GM19438 (cell line): Measurements from ENCODE around the gene CCDC80.
"Not testable (repeated sequence)": the region's sequence is repeated elsewhere in the genome, so short reads cannot be mapped to it uniquely, and the experiment has no call there.

Experiments used
- ATAC-seq: cut with Tn5 transposase; IDR thresholded peaks from one replicate; pipeline ENCODE4 v1.9.1; 2021; ENCODE audit warnings: low read depth; ENCODE audit not compliant: unreplicated experiment

The CCDC80 gene

DNA sequence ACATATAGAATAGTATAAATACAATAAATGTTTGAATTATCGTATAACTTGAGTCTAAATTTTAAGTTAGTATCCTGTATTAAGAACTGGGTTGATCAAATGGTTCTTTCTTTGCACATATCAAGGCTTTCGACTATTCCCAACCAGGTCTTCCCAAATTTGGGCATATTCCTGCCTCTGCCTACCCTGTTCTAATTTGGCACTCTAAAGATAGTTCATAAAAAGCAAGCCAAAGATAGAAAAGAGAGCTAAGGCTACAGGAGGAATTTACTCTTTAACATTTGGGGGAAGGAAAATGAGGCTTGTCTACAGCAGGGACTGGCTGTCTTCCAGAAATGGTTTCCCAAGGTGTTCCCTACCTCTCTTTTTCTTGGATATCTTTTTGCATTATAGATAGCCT lies 43.0 kb downstream of the CCDC80 start:
- ATAC-seq = no peak

DNA sequence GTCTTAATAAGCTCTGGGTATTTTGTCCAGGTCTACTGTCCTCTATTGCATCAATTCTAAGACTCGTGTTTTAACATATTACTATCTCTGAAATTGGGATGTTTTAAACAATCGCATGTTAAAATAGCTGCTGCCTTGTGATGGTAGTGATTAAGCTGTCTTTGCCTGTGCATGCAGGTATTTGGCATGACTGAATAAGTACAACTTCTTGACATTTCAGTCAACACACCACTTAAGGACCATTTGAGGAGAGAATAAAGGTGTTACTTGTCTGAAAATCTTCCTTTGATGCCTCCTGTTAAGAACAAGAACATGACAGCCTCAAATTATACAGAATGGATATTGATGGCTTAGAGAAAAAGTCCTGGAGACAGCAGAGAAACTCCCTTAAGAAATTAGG lies 46.1 kb downstream of the CCDC80 start:
- ATAC-seq = no peak

- no peak for ATAC-seq
Measured at GRCh38 chr3:112593258-112593657, 47.7 kb downstream of the CCDC80 start.

- ATAC-seq = no peak
Measured at GRCh38 chr3:112587336-112587735, 53.6 kb downstream of the CCDC80 start.

- no peak for ATAC-seq
Measured at GRCh38 chr3:112585782-112586181, 55.2 kb downstream of the CCDC80 start.

DNA sequence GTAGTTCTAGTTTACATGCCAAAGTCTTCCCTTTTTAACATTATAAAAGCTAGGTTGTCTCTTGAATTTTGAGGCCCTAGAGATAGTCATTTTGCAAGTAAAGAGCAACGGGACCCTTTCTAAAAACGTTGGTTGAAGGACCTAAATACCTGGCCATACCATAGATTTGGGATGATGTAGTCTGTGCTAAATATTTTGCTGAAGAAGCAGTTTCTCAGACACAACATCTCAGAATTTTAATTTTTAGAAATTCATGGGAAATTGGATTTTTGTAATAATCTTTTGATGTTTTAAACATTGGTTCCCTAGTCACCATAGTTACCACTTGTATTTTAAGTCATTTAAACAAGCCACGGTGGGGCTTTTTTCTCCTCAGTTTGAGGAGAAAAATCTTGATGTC lies 57.8 kb downstream of the CCDC80 start:
- ATAC-seq = no peak

DNA sequence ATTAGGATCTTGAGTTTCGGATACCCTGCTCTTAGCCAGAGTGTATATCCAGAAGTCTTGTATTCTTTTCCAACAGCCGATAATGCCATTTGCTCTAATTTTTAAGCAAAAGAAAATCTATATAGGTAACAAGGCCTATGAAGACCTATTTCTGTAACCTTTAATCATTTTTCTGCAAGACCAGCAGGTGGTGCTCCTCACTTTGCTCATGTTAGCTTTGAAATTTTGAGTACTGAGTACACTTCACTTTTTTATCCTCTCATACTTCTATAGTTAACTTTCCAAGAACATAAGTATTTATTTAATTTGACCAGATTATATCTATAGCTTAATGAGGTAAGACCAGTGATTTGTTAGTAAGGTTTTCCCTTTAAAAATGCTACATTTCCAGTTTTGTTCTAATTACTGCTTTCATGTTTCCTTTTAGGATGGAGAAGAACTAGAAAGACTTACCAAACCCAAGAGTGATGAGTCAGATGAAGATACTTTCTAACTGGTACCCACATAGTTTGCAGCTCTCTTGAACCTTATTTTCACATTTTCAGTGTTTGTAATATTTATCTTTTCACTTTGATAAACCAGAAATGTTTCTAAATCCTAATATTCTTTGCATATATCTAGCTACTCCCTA lies 58.6 kb downstream of the CCDC80 start:
- ATAC-seq = no peak

DNA sequence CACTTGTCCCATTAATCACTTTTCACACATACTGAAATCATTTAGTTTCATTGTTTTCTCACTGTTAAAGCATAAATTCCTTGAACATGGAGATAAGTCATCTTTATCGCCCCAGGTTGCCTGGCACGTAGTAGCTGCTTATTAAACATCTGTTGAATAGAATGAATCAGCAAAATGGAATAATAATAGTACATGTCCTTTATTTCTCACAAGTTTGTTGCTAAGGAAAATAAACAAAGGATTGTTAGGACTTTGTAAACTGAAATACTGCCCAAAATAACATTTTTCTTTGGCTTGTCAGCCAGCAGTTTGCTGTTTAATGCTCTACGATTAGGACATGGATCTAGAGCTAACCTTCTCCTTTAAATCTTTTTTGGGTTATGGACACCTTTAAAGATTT lies 61.2 kb downstream of the CCDC80 start:
- no peak for ATAC-seq

DNA sequence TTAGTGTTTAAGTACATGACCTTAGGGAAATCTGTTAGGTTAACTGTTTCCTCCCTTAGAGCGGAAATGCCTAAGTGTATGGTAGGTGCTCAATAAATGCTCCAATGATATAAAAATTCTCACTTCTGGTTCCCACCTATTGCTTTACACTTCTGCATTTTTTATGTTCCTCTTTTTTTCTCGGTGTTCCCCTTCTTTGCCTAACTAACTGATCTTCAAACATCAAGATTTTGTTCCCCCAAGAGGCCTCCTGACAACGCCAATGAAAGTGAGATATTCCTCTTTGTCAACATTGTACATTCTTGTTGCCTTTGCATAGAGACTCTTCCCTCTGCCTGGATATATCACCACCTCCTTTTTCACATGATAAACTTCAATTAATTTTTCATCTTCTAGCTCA lies 61.7 kb downstream of the CCDC80 start:
- ATAC-seq = no peak

DNA sequence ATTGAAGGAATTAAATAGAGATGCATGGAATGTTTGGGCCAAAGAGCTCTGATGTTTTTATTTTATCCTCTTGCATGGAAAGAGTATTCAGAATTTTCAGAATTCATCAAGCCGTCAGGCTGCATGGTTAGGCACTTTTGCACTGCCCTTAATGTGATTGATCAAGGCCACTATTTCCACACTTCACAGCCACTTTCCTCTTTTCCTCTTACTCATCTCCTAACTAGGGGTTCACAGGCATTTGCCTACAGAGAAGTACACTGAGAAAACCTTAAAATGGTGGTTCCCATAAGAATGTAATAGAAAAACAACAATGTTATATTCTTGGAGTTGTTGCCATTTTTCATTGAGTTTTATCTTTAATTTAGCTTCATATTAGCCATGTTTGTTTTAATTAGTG lies 68.2 kb downstream of the CCDC80 start:
- ATAC-seq = no peak

DNA sequence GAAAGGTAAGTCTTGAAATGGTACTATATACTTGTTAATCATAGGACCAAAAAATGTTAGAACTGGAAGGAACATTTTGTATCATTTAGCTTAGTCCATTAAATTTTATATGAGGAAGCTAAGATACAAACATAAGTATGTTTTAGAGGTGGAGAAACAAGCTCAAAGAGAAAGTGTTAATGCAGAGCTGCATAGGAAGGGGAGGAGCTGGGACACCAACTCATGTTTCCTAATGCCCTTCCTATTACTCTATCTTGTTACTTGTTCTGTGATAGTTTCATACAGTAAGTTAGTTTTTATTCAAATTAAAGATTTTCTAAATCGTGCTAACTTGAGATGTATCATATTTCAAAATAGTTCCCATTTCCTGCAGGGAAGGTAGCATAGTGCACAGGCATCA lies 71.7 kb downstream of the CCDC80 start:
- no peak for ATAC-seq

DNA sequence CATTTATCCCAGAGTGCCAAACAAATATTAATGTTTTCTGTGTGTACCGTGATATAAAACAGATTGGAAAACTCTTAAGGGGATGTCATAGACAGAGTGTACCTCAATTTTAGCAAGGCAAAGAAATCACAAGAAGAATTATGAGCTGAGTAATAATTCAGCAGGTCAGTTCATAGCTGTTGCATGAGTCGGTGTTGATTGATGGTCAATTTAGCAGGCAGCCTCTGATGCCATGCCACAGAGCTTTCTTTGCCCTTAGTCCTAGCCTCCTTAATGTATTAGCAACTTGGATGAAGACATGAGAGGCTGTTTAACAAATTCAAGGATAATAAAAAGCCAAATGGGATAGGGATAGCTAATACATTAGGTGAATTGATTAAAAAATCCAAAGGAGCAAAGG lies 72.3 kb downstream of the CCDC80 start:
- no peak for ATAC-seq

GRCh38 chr3:112564940-112565305 lies 76.0 kb downstream of the CCDC80 start:
- ATAC-seq = no peak

- not testable (repeated sequence) for ATAC-seq
Measured at GRCh38 chr3:112564247-112564939, 76.5 kb downstream of the CCDC80 start.

- peak; percentile 75 for ATAC-seq
Measured at GRCh38 chr3:112561734-112562529, 79.0 kb downstream of the CCDC80 start, which contains the start of the genes ATG3 and SLC35A5. Gene ATG3 (minus strand): TSS chr3:112561962. CDS start chr3:112561528, 434 bp downstream. Gene SLC35A5 (plus strand): TSS chr3:112562045. CDS start chr3:112563404, 1,359 bp downstream.

- peak; percentile 47 for ATAC-seq
Measured at GRCh38 chr3:112561484-112561733, 79.5 kb downstream of the CCDC80 start.

DNA sequence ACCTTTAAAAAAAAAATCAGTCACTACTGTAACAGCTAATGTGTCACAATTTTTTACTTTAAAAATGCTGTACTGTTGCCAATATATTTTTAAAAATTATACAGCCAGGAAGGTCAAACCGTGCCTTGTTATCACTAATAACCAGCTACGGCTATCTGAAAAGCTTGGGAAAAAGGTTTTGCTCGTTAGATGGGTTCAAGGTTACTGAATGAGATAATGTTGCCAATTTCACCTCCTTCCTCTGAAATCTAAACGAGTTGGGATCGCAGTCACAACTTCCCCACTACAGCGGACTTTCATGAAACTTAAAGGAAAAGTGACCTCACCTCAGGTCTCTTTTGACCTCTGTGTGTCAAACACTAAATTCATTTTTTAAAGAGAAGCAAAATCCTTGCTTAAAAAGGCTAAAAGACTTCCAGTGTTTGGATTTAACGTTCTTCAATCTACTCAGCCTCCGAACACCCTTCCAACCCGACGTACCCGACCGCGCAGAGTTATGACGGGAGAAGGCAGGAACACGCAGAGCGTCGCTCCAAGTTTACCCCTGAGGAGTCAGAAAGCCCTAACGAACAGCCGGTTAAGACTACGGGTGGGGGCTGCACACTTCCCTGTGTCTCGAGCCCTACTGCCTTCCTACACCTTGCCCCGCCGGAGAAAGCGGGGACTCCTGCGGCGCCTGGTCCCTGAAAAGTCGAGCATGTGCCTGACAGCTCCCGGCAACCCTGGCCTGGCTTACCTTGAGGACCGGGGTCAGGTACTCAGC lies 80.0 kb downstream of the CCDC80 start:
- peak; percentile 20 for ATAC-seq

GRCh38 chr3:112560307-112560706 lies 80.6 kb downstream of the CCDC80 start:
- ATAC-seq = no peak

DNA sequence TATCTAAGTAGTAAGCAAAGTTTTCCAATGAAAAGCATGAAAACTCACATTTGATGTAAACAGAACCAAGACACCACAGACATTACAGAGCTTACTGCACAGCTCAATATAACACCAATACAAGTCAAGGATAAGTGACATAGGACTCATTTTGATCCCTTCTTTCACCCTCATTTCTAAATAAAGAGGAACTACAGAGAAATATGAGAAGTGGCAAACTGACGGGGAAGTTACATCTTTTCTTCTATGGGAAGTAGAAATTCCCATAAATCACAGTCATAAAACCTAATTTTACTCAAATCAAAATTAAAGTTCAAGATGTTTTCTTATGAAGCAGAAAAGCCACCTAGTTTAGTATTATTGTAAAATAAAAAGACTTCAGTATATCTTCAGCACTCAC lies 83.0 kb downstream of the CCDC80 start:
- no peak for ATAC-seq

DNA sequence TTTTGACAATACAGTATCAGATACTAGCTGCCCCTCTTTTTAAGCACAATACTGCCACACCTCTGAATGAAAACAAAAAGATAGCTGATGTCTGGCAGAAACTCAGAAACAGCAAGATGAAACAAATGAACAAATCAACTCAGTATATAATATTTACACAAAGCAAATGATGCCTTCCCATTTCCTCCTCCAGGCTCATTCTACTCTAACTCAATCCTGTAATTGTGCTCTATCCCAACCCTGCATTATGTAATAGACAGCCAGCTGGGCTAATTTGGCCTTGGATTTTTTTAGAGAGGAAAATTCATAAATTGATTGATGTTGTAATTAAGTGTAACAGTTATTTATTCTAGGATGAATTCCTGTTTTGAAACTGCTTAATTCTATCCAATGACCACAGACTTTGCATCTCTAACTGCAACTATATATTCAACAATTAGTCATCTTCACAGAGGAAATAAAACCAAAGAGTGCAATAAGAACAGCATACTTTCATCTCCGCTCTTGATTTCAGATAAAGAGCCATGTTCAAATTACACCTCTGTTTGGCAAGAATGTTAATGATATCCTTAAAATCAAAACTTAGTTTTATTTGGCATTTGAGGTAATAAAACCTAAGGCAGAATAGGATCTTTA lies 85.3 kb downstream of the CCDC80 start:
- ATAC-seq = no peak

- ATAC-seq = no peak
Measured at GRCh38 chr3:112550859-112551258, 90.1 kb downstream of the CCDC80 start.
